NT2/D1 (cell line): ENCODE results near the gene KCNH6.

Experiments used
- DNase-seq: peaks from one replicate; pipeline ENCODE4 v3.0.0-alpha.2; 2011; ENCODE audit warnings: low read depth, low spot score
- H3K27me3 ChIP-seq: 2 replicates; pipeline ENCODE4 v1.6.0; 2011; ENCODE audit warnings: mild to moderate bottlenecking; ENCODE audit not compliant: insufficient read length, insufficient read depth
- H3K36me3 ChIP-seq: 2 replicates; pipeline ENCODE4 v1.6.1; 2011; ENCODE audit warnings: mild to moderate bottlenecking, low read length, mixed read lengths; ENCODE audit not compliant: insufficient read depth, insufficient read length
- H3K4me1 ChIP-seq: 2 replicates; pipeline ENCODE4 v1.5.1; 2011; ENCODE audit not compliant: insufficient read depth, insufficient read length
- H3K4me3 ChIP-seq: 2 replicates; pipeline ENCODE4 v1.5.1; 2011; ENCODE audit warnings: low read depth; ENCODE audit not compliant: insufficient read length
- H3K9ac ChIP-seq: 2 replicates; pipeline ENCODE4 v1.6.0; 2011; ENCODE audit warnings: low read depth; ENCODE audit not compliant: insufficient read length
- H3K9me3 ChIP-seq: 2 replicates; pipeline ENCODE4 v1.5.1; 2011; ENCODE audit warnings: mild to moderate bottlenecking, low read length; ENCODE audit not compliant: insufficient read depth
- SUZ12 ChIP-seq: IDR thresholded peaks from 2 replicates; pipeline ENCODE4 v1.6.1; 2011; ENCODE audit not compliant: insufficient read length, insufficient read depth; ENCODE audit errors: extremely low read depth
- YY1 ChIP-seq: IDR thresholded peaks from 2 replicates; pipeline ENCODE4 v1.6.1; 2011; ENCODE audit not compliant: insufficient read length, insufficient read depth
- ZNF274 ChIP-seq: IDR thresholded peaks from 2 replicates; pipeline ENCODE4 v1.6.1; 2011; ENCODE audit warnings: mild to moderate bottlenecking, low read depth, low read length

The KCNH6 gene

DNA sequence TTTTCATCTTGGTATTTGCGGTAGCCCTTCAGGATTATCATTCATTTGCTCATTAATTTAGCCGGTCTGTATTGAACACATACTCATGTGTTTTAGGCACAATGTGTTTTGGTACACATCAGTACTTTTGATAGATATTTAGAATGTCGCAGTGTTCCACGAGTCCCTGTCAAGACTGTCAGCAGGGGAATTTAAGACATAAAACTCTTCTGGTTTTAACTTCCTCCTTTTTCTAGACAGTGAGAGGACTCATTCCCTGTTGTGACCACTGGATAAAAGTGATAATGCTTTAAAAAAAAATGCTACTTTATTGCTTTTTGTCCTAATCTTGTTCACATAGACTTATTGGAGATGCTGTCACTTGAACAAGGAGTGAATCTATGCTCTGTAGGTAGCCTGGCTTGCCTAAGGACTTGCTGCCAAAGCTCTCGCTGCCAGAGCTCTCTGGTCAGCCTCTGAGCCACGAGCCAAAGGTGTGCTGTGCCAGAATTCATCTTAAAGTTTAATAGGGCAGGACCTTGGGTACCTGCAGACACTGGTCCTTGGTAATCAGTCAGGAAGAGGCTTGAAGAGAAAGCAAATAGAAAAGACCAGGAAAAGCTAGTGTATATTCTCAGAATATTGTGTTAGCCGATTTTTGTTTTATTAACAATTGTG, 32.5 kb downstream of the KCNH6 start:
- H3K36me3 ChIP-seq: peaks cover 25% of the 10 kb centered on the region
- DNase-seq: no peak
- no peaks in the 10 kb centered on the region for H3K4me1 ChIP-seq
- no peak overlapping the region for H3K4me3 ChIP-seq
- no peaks in the 10 kb centered on the region for H3K27me3 ChIP-seq
- TF ChIP-seq ZNF274 (no peak), YY1 (no peak), SUZ12 (no peak)
- H3K9me3 ChIP-seq: no peaks in the 10 kb centered on the region
- H3K9ac ChIP-seq: no peak overlapping the region

DNA sequence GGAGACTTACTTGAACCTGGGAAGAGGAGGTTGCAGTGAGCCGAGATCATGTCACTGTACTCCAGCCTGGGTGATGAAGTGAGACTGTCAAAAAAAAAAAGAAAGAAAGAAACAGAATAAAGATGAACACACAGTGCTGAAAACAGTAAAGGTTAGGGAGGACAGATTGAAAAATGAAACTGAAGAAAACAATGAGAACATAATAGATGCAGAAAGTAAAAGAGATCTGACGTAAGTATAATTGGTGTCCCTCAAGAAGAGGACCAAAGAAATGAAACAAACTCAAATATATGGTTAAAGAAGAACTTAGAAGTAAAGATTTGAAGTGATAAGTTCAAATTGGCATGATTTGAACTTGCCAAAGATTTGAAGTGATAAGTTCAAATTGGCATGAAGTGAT, 34.3 kb downstream of the KCNH6 start:
- H3K4me1 ChIP-seq: no peaks in the 10 kb centered on the region
- H3K4me3 ChIP-seq: no peak overlapping the region
- H3K9me3 ChIP-seq: no peaks in the 10 kb centered on the region
- H3K36me3 ChIP-seq: peaks cover 25% of the 10 kb centered on the region
- no peaks in the 10 kb centered on the region for H3K27me3 ChIP-seq
- no peak for DNase-seq
- no peak overlapping the region for H3K9ac ChIP-seq
- no peak for TF ChIP-seq ZNF274
- no peak for TF ChIP-seq YY1
- TF ChIP-seq SUZ12: no peak

DNA sequence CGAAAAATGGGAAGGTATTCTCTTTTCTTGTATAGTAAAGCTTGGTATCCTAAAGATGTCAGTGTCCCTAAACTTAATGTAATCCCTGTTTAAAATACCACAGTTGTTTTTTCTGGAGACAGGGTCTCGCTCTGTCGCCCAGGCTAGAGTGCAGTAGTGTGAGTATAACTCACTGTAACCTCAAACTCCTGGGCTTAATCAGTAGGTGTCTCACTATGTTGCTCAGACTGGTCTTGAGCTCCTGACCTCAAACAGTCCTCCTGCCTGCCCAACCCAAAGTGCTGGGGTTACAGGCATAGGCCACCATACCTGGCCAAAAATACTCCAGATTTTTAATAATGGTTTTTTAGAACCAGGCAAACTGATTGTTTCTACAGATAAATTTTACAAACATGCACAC, 35.3 kb downstream of the KCNH6 start:
- H3K36me3 ChIP-seq: peaks cover 18% of the 10 kb centered on the region
- H3K27me3 ChIP-seq: no peaks in the 10 kb centered on the region
- no peak overlapping the region for H3K4me3 ChIP-seq
- H3K9ac ChIP-seq: no peak overlapping the region
- no peaks in the 10 kb centered on the region for H3K4me1 ChIP-seq
- TF ChIP-seq ZNF274 (no peak), YY1 (no peak), SUZ12 (no peak)
- H3K9me3 ChIP-seq: no peaks in the 10 kb centered on the region
- no peak for DNase-seq

DNA sequence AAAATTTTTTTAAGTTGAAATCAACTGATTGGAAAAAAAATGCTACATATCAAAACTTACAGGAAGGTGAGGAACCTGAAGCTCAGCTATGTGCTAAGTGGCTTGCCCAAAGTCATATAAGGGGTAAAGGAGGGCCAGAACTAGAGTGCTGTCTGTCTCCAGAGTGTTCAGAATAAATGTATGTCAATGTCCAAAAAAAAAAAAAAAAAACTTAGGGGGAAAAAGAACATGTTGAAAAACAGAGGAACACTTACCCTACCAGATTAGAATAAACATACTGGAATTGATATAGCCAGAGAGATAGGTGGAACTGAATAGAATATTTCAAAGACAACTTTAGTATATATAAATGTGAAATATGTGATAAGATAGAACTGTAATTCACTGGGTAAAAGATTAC, 38.7 kb downstream of the KCNH6 start:
- Histone ChIP-seq H3K9me3 (no peaks in the 10 kb centered on the region), H3K27me3 (no peaks in the 10 kb centered on the region), H3K36me3 (peaks cover 7% of the 10 kb centered on the region), H3K9ac (no peak overlapping the region), H3K4me3 (no peak overlapping the region), H3K4me1 (no peaks in the 10 kb centered on the region)
- no peak for DNase-seq
- TF ChIP-seq ZNF274: no peak
- TF ChIP-seq YY1: no peak
- TF ChIP-seq SUZ12: no peak

DNA sequence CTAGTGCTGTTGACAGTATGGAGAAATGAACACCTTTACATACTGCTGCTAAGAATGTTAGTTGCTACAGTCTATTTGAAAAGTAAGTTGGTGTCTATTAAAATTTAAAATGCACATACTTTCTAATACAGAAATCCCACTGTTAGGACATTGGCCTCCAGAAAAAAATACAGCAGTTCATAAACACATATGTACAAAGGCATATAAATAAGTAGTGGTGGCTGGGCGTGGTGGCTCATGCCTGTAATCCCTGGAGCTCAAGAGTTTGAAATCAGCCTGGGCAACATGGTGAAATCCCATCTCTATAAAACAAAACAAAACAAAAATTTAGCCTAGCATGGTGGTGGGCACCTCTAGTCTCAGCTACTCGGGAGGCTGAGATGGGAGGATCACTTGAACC, 40.2 kb downstream of the KCNH6 start:
- no peak for DNase-seq
- H3K9me3 ChIP-seq: no peaks in the 10 kb centered on the region
- no peaks in the 10 kb centered on the region for H3K4me1 ChIP-seq
- H3K4me3 ChIP-seq: no peak overlapping the region
- H3K9ac ChIP-seq: no peak overlapping the region
- TF ChIP-seq YY1 (no peak), SUZ12 (no peak), ZNF274 (no peak)
- no peaks in the 10 kb centered on the region for H3K27me3 ChIP-seq
- peaks cover 8% of the 10 kb centered on the region for H3K36me3 ChIP-seq

DNA sequence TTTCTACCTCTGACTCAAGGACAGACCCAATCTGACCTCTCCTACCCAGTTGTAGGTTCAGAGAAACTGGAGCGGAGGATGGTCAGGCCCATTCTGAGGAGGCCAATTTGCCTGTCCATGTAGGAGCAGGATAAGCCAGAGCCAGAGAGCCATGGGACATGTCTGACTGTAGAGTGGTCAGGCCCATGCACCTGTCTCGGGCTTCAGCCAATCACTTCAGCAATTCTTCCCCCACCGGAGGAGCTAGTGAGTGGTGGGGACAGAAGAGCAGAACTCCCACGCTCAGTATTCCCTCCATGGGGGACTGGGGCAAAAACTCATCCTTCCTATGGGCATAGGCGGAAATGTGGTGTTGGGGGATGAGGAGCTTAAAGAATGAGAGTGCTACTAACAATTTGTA, 41.4 kb downstream of the KCNH6 start:
- Histone ChIP-seq H3K36me3 (peaks cover 14% of the 10 kb centered on the region), H3K4me3 (no peak overlapping the region)

DNA sequence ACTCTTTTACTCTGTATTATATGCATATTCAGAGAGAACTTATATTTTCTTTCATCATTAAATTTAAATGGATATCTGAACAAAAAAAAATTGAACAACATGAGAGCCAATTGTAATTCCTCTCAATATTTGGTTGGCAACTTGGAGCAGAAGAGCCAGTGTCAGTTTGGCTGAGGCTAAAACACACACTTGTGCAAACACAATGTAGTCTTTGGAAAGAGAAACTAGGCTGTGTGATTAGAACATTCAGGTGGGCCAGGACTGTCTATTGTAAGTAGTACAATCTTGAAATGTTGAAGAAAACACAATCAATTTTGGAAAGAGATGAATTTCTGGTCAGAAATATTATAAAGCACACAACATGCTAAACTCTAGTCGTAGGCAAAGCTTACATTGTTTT, 44.1 kb downstream of the KCNH6 start:
- no peak overlapping the region for H3K9ac ChIP-seq
- H3K4me1 ChIP-seq: no peaks in the 10 kb centered on the region
- no peak for DNase-seq
- TF ChIP-seq ZNF274: no peak
- no peak for TF ChIP-seq SUZ12
- no peak for TF ChIP-seq YY1
- H3K9me3 ChIP-seq: no peaks in the 10 kb centered on the region
- H3K4me3 ChIP-seq: no peak overlapping the region
- peaks cover 21% of the 10 kb centered on the region for H3K36me3 ChIP-seq
- H3K27me3 ChIP-seq: no peaks in the 10 kb centered on the region

More for the DNA sequence above, 41.4 kb downstream of the KCNH6 start:
- Histone ChIP-seq H3K9me3 (no peaks in the 10 kb centered on the region), H3K9ac (no peak overlapping the region), H3K4me1 (no peaks in the 10 kb centered on the region), H3K27me3 (no peaks in the 10 kb centered on the region)
- TF ChIP-seq ZNF274: no peak
- no peak for TF ChIP-seq YY1
- no peak for TF ChIP-seq SUZ12
- no peak for DNase-seq
